Lung (tissue), 12 donors: Measurements from ENCODE around the gene DENND1A. TPM values are rescaled to one million over a fixed set of nuclear protein-coding genes. Genes with fewer than 3 reads are reported as not detected.

Experiments used
- ATAC-seq: fragments of 200-7000 bp; cut with Tn5 transposase; one replicate; pipeline ENCODE4 v1.9.1; 2020; ENCODE audit warnings: moderate number of reproducible peaks; ENCODE audit not compliant: insufficient read depth, low FRiP score
- DNase-seq, 3 donors: peaks; one replicate each; pipeline ENCODE4 v3.0.0-alpha.2; 2013 to 2017
- H3K27ac ChIP-seq, 2 donors: one replicate each; pipeline ENCODE4 v1.5.1; 2013; ENCODE audit warnings: mild to moderate bottlenecking in 2 of 2, moderate library complexity in 2 of 2, control low read depth in 1 of 2, inconsistent platforms in 1 of 2, low read depth in 1 of 2, low read length in 1 of 2
- H3K27me3 ChIP-seq, 3 donors: one replicate each; pipeline ENCODE4 v1.5.1; 2013; ENCODE audit warnings: low read length in 2 of 3; ENCODE audit not compliant: control insufficient read depth in 3 of 3, insufficient read depth in 3 of 3
- H3K36me3 ChIP-seq, 4 donors: one replicate each; pipeline ENCODE4 v1.5.1; 2013; ENCODE audit warnings: low read length in 4 of 4, mild to moderate bottlenecking in 1 of 4, moderate library complexity in 1 of 4; ENCODE audit not compliant: control insufficient read depth in 4 of 4, insufficient read depth in 4 of 4
- H3K4me1 ChIP-seq, 5 donors: one replicate each; pipeline ENCODE4 v1.5.1; 2013; ENCODE audit warnings: low read length in 5 of 5, mild to moderate bottlenecking in 2 of 5, moderate library complexity in 1 of 5; ENCODE audit not compliant: control insufficient read depth in 5 of 5, insufficient read depth in 5 of 5
- H3K4me3 ChIP-seq: one replicate; pipeline ENCODE4 v1.5.1; 2013; ENCODE audit warnings: mild to moderate bottlenecking, control low read depth, moderate library complexity
- H3K9ac ChIP-seq, 2 donors: one replicate each; pipeline ENCODE4 v1.5.1; 2013; ENCODE audit warnings: low read length in 2 of 2, control low read depth in 1 of 2; ENCODE audit not compliant: insufficient read depth in 1 of 2
- H3K9me3 ChIP-seq, 4 donors: one replicate each; pipeline ENCODE4 v1.5.1; 2013; ENCODE audit warnings: low read length in 3 of 4, mild to moderate bottlenecking in 1 of 4, moderate library complexity in 1 of 4; ENCODE audit not compliant: control insufficient read depth in 4 of 4, insufficient read depth in 3 of 4
- WGBS, 2 donors: extraction: QIAGEN DNeasy Blood & Tissue Kit; methylation state at CpG; one replicate each; pipeline ENCODE4 v1.1.7; 2013; 5-methylcytosine and 5-hydroxymethylcytosine counted together
- polyA plus RNA-seq, 2 donors: library from polyadenylated mRNA; stranded (reverse); fragments of 200-250 nt; gene quantifications; one replicate each; pipeline ENCODE4 v1.2.1, GENCODE V29; 2013
- total RNA-seq, 2 donors: library from RNA; depleted of rRNA in 1 of 2; stranded (reverse); fragments of >200 nt in 1 of 2; gene quantifications; one replicate each; pipeline ENCODE4 v1.2.1, GENCODE V29; 2014 to 2021
- TF ChIP-seq, protein P1 (sequence below): IDR thresholded peaks from 2 replicates; pipeline ENCODE4 v1.5.1; 2012; ENCODE audit warnings: mild to moderate bottlenecking; ENCODE audit errors: control extremely low read depth, extremely low read depth
- donor health status: control.
- donor health status: control.
- donor health status: Bipolar disorder and iron deficiency.
- donor health status: healthy.
- donor health status: DM: yes; HTN: yes; CAD: no.

Gene DENND1A
- total and polyA plus RNA-seq, 4 donors, result 5.7 to 29.8 (median 14.5) TPM

- DNase-seq (no peak), ATAC-seq (no peak)
- peaks cover 0 to 4% (median 2%) of the 10 kb centered on the region in 3 donors for H3K27me3 ChIP-seq
- 90 to 93% methylated on average over 8 of the region's 8 CpGs for WGBS, 2 donors
- no peak overlapping the region for H3K4me3 ChIP-seq
- no peak overlapping the region for H3K9ac ChIP-seq
- H3K9me3 ChIP-seq, result peaks cover 0 to 7% (median 4%) of the 10 kb centered on the region in 4 donors
- H3K27ac ChIP-seq, result no peak overlapping the region
- TF ChIP-seq, protein P1, sequence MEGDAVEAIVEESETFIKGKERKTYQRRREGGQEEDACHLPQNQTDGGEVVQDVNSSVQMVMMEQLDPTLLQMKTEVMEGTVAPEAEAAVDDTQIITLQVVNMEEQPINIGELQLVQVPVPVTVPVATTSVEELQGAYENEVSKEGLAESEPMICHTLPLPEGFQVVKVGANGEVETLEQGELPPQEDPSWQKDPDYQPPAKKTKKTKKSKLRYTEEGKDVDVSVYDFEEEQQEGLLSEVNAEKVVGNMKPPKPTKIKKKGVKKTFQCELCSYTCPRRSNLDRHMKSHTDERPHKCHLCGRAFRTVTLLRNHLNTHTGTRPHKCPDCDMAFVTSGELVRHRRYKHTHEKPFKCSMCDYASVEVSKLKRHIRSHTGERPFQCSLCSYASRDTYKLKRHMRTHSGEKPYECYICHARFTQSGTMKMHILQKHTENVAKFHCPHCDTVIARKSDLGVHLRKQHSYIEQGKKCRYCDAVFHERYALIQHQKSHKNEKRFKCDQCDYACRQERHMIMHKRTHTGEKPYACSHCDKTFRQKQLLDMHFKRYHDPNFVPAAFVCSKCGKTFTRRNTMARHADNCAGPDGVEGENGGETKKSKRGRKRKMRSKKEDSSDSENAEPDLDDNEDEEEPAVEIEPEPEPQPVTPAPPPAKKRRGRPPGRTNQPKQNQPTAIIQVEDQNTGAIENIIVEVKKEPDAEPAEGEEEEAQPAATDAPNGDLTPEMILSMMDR, result no peak
- H3K4me1 ChIP-seq, result peaks cover 0 to 1% (median 0%) of the 10 kb centered on the region in 5 donors
- H3K36me3 ChIP-seq, result peaks cover 0 to 4% (median under 1%) of the 10 kb centered on the region in 4 donors
Observed at GRCh38 chr9:123662057-123662776, 267.7 kb downstream of the DENND1A start.

- TF ChIP-seq, protein P1, result no peak
- WGBS, 2 donors, result 77 to 89% methylated on average over 9 of the region's 9 CpGs
- no peak overlapping the region for H3K27ac ChIP-seq
- no peak overlapping the region for H3K4me3 ChIP-seq
- H3K27me3 ChIP-seq, result peaks cover 0 to 4% (median 2%) of the 10 kb centered on the region in 3 donors
- DNase-seq (no peak), ATAC-seq (no peak)
- peaks cover 0 to 2% (median under 1%) of the 10 kb centered on the region in 4 donors for H3K36me3 ChIP-seq
- no peak overlapping the region for H3K9ac ChIP-seq
- H3K9me3 ChIP-seq, result peaks cover 0 to 7% (median 4%) of the 10 kb centered on the region in 4 donors
- H3K4me1 ChIP-seq, result peaks cover 0 to 4% (median 0%) of the 10 kb centered on the region in 5 donors
Observed at GRCh38 chr9:123660691-123661466, 269.0 kb downstream of the DENND1A start.

DNA sequence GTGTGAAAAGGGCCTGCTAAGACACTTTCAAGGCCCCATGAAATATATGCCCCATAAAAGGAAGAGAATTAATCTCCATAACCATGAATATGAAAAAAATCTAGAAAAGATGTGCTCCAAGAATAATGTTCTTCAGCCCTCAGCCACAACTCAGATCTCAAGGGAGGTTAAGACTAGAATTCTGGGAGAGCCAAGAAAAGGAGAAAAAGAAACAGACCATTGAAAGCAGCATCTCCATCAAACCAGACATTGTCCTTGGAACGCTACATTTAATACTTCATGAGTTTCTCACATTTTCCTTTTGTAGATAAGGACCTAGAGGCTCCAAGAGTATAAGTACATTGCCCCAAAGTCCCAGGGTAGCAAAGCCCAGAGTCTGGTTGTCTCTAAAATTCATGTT is 270.6 kb downstream of the DENND1A start:
- ATAC-seq, result no peak
- Histone ChIP-seq H3K9ac (no peak overlapping the region), H3K27me3 (peaks cover 0 to 8% (median 2%) of the 10 kb centered on the region in 3 donors), H3K36me3 (peaks cover 0 to 1% (median 0%) of the 10 kb centered on the region in 4 donors), H3K9me3 (peaks cover 0 to 5% (median 0%) of the 10 kb centered on the region in 4 donors), H3K4me1 (peaks cover 0 to 6% (median 0%) of the 10 kb centered on the region in 5 donors), H3K4me3 (no peak overlapping the region), H3K27ac (no peak overlapping the region)
- TF ChIP-seq, protein P1, result no peak
- no peak for DNase-seq
- WGBS, 2 donors, result 98 to 100% methylated on average over 1 of the region's 1 CpG
